GM23248 (cell line): ENCODE results near the gene S100A3. TPM values are rescaled to one million over a fixed set of nuclear protein-coding genes. Genes with fewer than 3 reads are reported as not detected.

Experiments
- DNase-seq: peaks from one replicate; pipeline ENCODE4 v3.0.0-alpha.2; 2015
- H2AFZ ChIP-seq: fragments of 200-600 bp; sonication (generic); 2 replicates; pipeline ENCODE4 v1.6.1; 2016; ENCODE audit warnings: antibody characterized with exemption
- H3F3A ChIP-seq: fragments of 200-600 bp; sonication (generic); 2 replicates; pipeline ENCODE4 v1.6.1; 2016; ENCODE audit warnings: mild to moderate bottlenecking, antibody characterized with exemption, mixed run types; ENCODE audit not compliant: insufficient read depth
- H3K27ac ChIP-seq: fragments of 200-600 bp; sonication (generic); 2 replicates; pipeline ENCODE4 v1.5.1; 2016; ENCODE audit warnings: mild to moderate bottlenecking
- H3K27me3 ChIP-seq: fragments of 200-600 bp; sonication (generic); replicated peaks from 2 replicates; pipeline ENCODE4 v1.6.1; 2016; ENCODE audit warnings: mild to moderate bottlenecking; ENCODE audit not compliant: insufficient read depth
- H3K36me3 ChIP-seq: fragments of 200-600 bp; sonication (generic); 2 replicates; pipeline ENCODE4 v1.6.1; 2016; ENCODE audit warnings: low read depth, mild to moderate bottlenecking
- H3K4me1 ChIP-seq: fragments of 200-600 bp; sonication (generic); 2 replicates; pipeline ENCODE4 v1.6.1; 2016; ENCODE audit warnings: mild to moderate bottlenecking; ENCODE audit not compliant: insufficient read depth
- H3K4me2 ChIP-seq: fragments of 200-600 bp; sonication (generic); one replicate; pipeline ENCODE4 v1.6.1; 2016; ENCODE audit warnings: mild to moderate bottlenecking; ENCODE audit not compliant: unreplicated experiment
- H3K4me3 ChIP-seq: fragments of 200-600 bp; sonication (generic); 2 replicates; pipeline ENCODE4 v1.5.1; 2016; ENCODE audit warnings: mild to moderate bottlenecking
- H3K79me2 ChIP-seq: fragments of 200-600 bp; sonication (generic); 2 replicates; pipeline ENCODE4 v1.6.1; 2016; ENCODE audit warnings: mild to moderate bottlenecking; ENCODE audit not compliant: insufficient read depth
- H3K9ac ChIP-seq: fragments of 200-600 bp; sonication (generic); 2 replicates; pipeline ENCODE4 v1.6.1; 2016; ENCODE audit warnings: mild to moderate bottlenecking
- H3K9me2 ChIP-seq: fragments of 200-600 bp; sonication (generic); 2 replicates; pipeline ENCODE4 v1.6.1; 2016; ENCODE audit warnings: mixed run types, mild to moderate bottlenecking, moderate library complexity; ENCODE audit not compliant: insufficient read depth
- H3K9me3 ChIP-seq: fragments of 200-600 bp; sonication (generic); one replicate; pipeline ENCODE4 v1.6.1; 2017; ENCODE audit warnings: low read depth
- H4K20me1 ChIP-seq: fragments of 200-600 bp; sonication (generic); 2 replicates; pipeline ENCODE4 v1.6.0; 2016; ENCODE audit not compliant: insufficient read depth
- EZH2 ChIP-seq: fragments of 200-600 bp; sonication (generic); IDR thresholded peaks from 2 replicates; pipeline ENCODE4 v1.6.1; 2018; ENCODE audit warnings: antibody characterized with exemption, mild to moderate bottlenecking; ENCODE audit not compliant: insufficient read depth, poor library complexity, severe bottlenecking
- EZH2phosphoT487 ChIP-seq: fragments of 200-600 bp; sonication (generic); IDR thresholded peaks from 2 replicates; pipeline ENCODE4 v1.6.1; 2018; ENCODE audit warnings: antibody characterized with exemption, moderate library complexity, mild to moderate bottlenecking, low read depth; ENCODE audit not compliant: insufficient read depth
- WGBS, 2 experiments: methylation state at CpG; one replicate each; pipeline ENCODE4 v1.1.6; 2015 to 2017; ENCODE audit warnings: low lambda C conversion rate in 2 of 2, low coverage in 1 of 2; ENCODE audit errors: missing lambda C conversion rate in 2 of 2; 5-methylcytosine and 5-hydroxymethylcytosine counted together
- in situ Hi-C: fragments of 300-500 bp; cut with MboI; formaldehyde crosslinking; loops from 2 replicates; pipeline ENCODE4 v1.15.0; 2020
- polyA plus RNA-seq: library from polyadenylated mRNA; unstranded; fragments of >200 nt; fragmentation: Nextera tagmentation; extraction: Ambion mirVana; gene quantifications from 2 replicates; pipeline ENCODE4 v1.2.1, GENCODE V29; 2016
- total RNA-seq: library from RNA; depleted of rRNA; stranded (reverse); fragments of >200 nt; shearing (Covaris generic); gene quantifications from 2 replicates; pipeline ENCODE4 v1.2.3, GENCODE V29; 2014

Gene S100A3
- total and polyA plus RNA-seq, 2 experiments from 2014 or later, result 2.2 to 7.5 TPM

- Histone ChIP-seq H4K20me1 (no peaks in the 10 kb centered on the region), H2AFZ (peak overlapping the region; percentile 73), H3K4me1 (peaks cover 37% of the 10 kb centered on the region), H3K27ac (peak overlapping the region; percentile 81), H3K9me2 (no peaks in the 10 kb centered on the region), H3K9me3 (no peaks in the 10 kb centered on the region), H3K4me3 (peak overlapping the region; percentile 40), H3F3A (peaks cover 31% of the 10 kb centered on the region), H3K36me3 (no peaks in the 10 kb centered on the region), H3K9ac (peak overlapping the region; percentile 63), H3K4me2 (peak overlapping the region; percentile 65), H3K79me2 (no peaks in the 10 kb centered on the region), H3K27me3 (no peaks in the 10 kb centered on the region)
- TF ChIP-seq EZH2 (no peak), EZH2phosphoT487 (no peak)
- DNase-seq, result peak; percentile 95
- in situ Hi-C loops, result no loop called here
- 0 to 5% methylated on average over 7 of the region's 7 CpGs for WGBS, 2 experiments
Measured at GRCh38 chr1:153506831-153507413, 42.1 kb downstream of the S100A3 start.

- H3K79me2 ChIP-seq, result no peaks in the 10 kb centered on the region
- H3K27ac ChIP-seq, result peak overlapping the region; percentile 81
- no peak for DNase-seq
- peaks cover 37% of the 10 kb centered on the region for H3K4me1 ChIP-seq
- no peak overlapping the region for H3K4me3 ChIP-seq
- no peaks in the 10 kb centered on the region for H3K27me3 ChIP-seq
- no peak overlapping the region for H3K9ac ChIP-seq
- no peaks in the 10 kb centered on the region for H3K36me3 ChIP-seq
- no peak overlapping the region for H2AFZ ChIP-seq
- in situ Hi-C loops, result no loop called here
- no peaks in the 10 kb centered on the region for H3K9me3 ChIP-seq
- H4K20me1 ChIP-seq, result no peaks in the 10 kb centered on the region
- H3K9me2 ChIP-seq, result no peaks in the 10 kb centered on the region
- H3K4me2 ChIP-seq, result peak overlapping the region; percentile 65
- WGBS, 2 experiments, result 72 to 84% methylated on average over 5 of the region's 5 CpGs
- peaks cover 31% of the 10 kb centered on the region for H3F3A ChIP-seq
- TF ChIP-seq EZH2, result no peak
- TF ChIP-seq EZH2phosphoT487, result no peak
Measured at GRCh38 chr1:153506386-153506785, 42.7 kb downstream of the S100A3 start.

- no peaks in the 10 kb centered on the region for H3K9me3 ChIP-seq
- TF ChIP-seq EZH2phosphoT487 (no peak), EZH2 (no peak)
- in situ Hi-C loops, result no loop called here
Measured at GRCh38 chr1:153505576-153505975, 43.5 kb downstream of the S100A3 start.

GRCh38 chr1:153503766-153504165 lies 45.3 kb downstream of the S100A3 start:
- H3K9me2 ChIP-seq, result no peaks in the 10 kb centered on the region
- in situ Hi-C loops, result no loop called here
- TF ChIP-seq EZH2 (no peak), EZH2phosphoT487 (no peak)

More at GRCh38 chr1:153505576-153505975, 43.5 kb downstream of the S100A3 start:
- H3K27me3 ChIP-seq, result no peaks in the 10 kb centered on the region
- DNase-seq, result peak; percentile 57
- WGBS, 2 experiments, result 93 to 96% methylated on average over 1 of the region's 1 CpG
- no peaks in the 10 kb centered on the region for H4K20me1 ChIP-seq
- H3K9ac ChIP-seq, result no peak overlapping the region
- H3K4me1 ChIP-seq, result peaks cover 32% of the 10 kb centered on the region
- H3K36me3 ChIP-seq, result no peaks in the 10 kb centered on the region
- H3K9me2 ChIP-seq, result no peaks in the 10 kb centered on the region
- H3K4me3 ChIP-seq, result no peak overlapping the region
- no peaks in the 10 kb centered on the region for H3K79me2 ChIP-seq
- H3K4me2 ChIP-seq, result peak overlapping the region; percentile 5
- H2AFZ ChIP-seq, result no peak overlapping the region
- H3K27ac ChIP-seq, result no peak overlapping the region
- peaks cover 31% of the 10 kb centered on the region for H3F3A ChIP-seq

More at GRCh38 chr1:153503766-153504165, 45.3 kb downstream of the S100A3 start:
- Histone ChIP-seq H3K4me2 (no peak overlapping the region), H3K79me2 (no peaks in the 10 kb centered on the region), H3K4me1 (peaks cover 32% of the 10 kb centered on the region), H3K9me3 (no peaks in the 10 kb centered on the region), H3K4me3 (no peak overlapping the region), H4K20me1 (no peaks in the 10 kb centered on the region), H3K36me3 (no peaks in the 10 kb centered on the region), H2AFZ (no peak overlapping the region), H3K27ac (no peak overlapping the region), H3F3A (peaks cover 26% of the 10 kb centered on the region), H3K9ac (no peak overlapping the region), H3K27me3 (no peaks in the 10 kb centered on the region)
- DNase-seq, result no peak
- WGBS, 2 experiments, result 71 to 72% methylated on average over 3 of the region's 3 CpGs
